H9 (cell line): ENCODE data around the gene LY6G5B. TPM values are rescaled to one million over a fixed set of nuclear protein-coding genes. Genes with fewer than 3 reads are reported as not detected.

Source experiments
- DNase-seq: peaks from one replicate; pipeline ENCODE4 v3.0.0-alpha.2; 2017
- H2AFZ ChIP-seq: one replicate; pipeline ENCODE4 v1.6.1; 2013; ENCODE audit warnings: mild to moderate bottlenecking, low read length, control low read depth, moderate library complexity
- H2AK5ac ChIP-seq: 2 replicates; pipeline ENCODE4 v1.6.1; 2013; ENCODE audit warnings: low read length, control low read depth, mixed read lengths; ENCODE audit not compliant: insufficient read length
- H2BK120ac ChIP-seq: one replicate; pipeline ENCODE4 v1.6.1; 2013; ENCODE audit warnings: low read depth, mild to moderate bottlenecking, low read length, control low read depth, inconsistent platforms; ENCODE audit not compliant: poor library complexity, severe bottlenecking
- H2BK12ac ChIP-seq: 2 replicates; pipeline ENCODE4 v1.6.1; 2013; ENCODE audit warnings: low read length, control low read depth, mixed read lengths, low read depth; ENCODE audit not compliant: insufficient read length
- H2BK15ac ChIP-seq: 2 replicates; pipeline ENCODE4 v1.6.1; 2013; ENCODE audit warnings: low read depth, low read length, control low read depth
- H2BK20ac ChIP-seq: one replicate; pipeline ENCODE4 v1.6.1; 2013; ENCODE audit warnings: low read depth, mild to moderate bottlenecking, low read length, control low read depth, inconsistent platforms; ENCODE audit not compliant: poor library complexity, severe bottlenecking
- H2BK5ac ChIP-seq: 2 replicates; pipeline ENCODE4 v1.6.1; 2013; ENCODE audit warnings: low read length, control low read depth, mixed read lengths; ENCODE audit not compliant: insufficient read length
- H3K14ac ChIP-seq: 2 replicates; pipeline ENCODE4 v1.6.1; 2013; ENCODE audit warnings: low read length, control low read depth; ENCODE audit not compliant: insufficient read depth
- H3K18ac ChIP-seq: 2 replicates; pipeline ENCODE4 v1.6.1; 2013; ENCODE audit warnings: low read depth, mild to moderate bottlenecking, mixed read lengths, low read length, control low read depth; ENCODE audit not compliant: insufficient read length
- H3K23ac ChIP-seq: 2 replicates; pipeline ENCODE4 v1.6.1; 2013; ENCODE audit warnings: low read length, control low read depth, mixed read lengths, low read depth; ENCODE audit not compliant: insufficient read length
- H3K23me2 ChIP-seq: 2 replicates; pipeline ENCODE4 v1.6.1; 2013; ENCODE audit warnings: low read depth, mild to moderate bottlenecking, mixed read lengths, low read length, control low read depth; ENCODE audit not compliant: insufficient read length, poor library complexity, severe bottlenecking
- H3K27ac ChIP-seq: 2 replicates; pipeline ENCODE4 v1.5.1; 2013; ENCODE audit warnings: low read length, control low read depth, mixed read lengths, low read depth; ENCODE audit not compliant: insufficient read length
- H3K27me3 ChIP-seq: 2 replicates; pipeline ENCODE4 v1.6.1; 2013; ENCODE audit warnings: low read length, control low read depth, inconsistent platforms; ENCODE audit not compliant: insufficient read depth
- H3K4ac ChIP-seq: 2 replicates; pipeline ENCODE4 v1.6.1; 2013; ENCODE audit warnings: low read depth, mild to moderate bottlenecking, control low read depth, inconsistent platforms, low read length, moderate library complexity
- H3K4me1 ChIP-seq: 2 replicates; pipeline ENCODE4 v1.6.1; 2013; ENCODE audit warnings: low read length, control low read depth, inconsistent platforms; ENCODE audit not compliant: insufficient read depth
- H3K4me2 ChIP-seq: 2 replicates; pipeline ENCODE4 v1.6.1; 2013; ENCODE audit warnings: low read length, control low read depth, mixed read lengths; ENCODE audit not compliant: insufficient read length, insufficient read depth
- H3K56ac ChIP-seq: 2 replicates; pipeline ENCODE4 v1.6.1; 2013; ENCODE audit warnings: low read depth, mild to moderate bottlenecking, mixed read lengths, low read length, control low read depth; ENCODE audit not compliant: insufficient read length
- H3K79me1 ChIP-seq: 2 replicates; pipeline ENCODE4 v1.6.1; 2013; ENCODE audit warnings: low read depth, mild to moderate bottlenecking, moderate library complexity, low read length, control low read depth, inconsistent platforms; ENCODE audit not compliant: insufficient read depth, poor library complexity, severe bottlenecking
- H3K79me2 ChIP-seq: 2 replicates; pipeline ENCODE4 v1.6.1; 2013; ENCODE audit warnings: low read length, control low read depth, inconsistent platforms; ENCODE audit not compliant: insufficient read depth
- H3K9ac ChIP-seq: 2 replicates; pipeline ENCODE4 v1.6.1; 2013; ENCODE audit warnings: low read length, control low read depth, mixed read lengths; ENCODE audit not compliant: insufficient read length; ENCODE audit errors: extremely low read depth
- H3K9me3 ChIP-seq: one replicate; pipeline ENCODE4 v1.6.1; 2013; ENCODE audit warnings: low read depth, low read length, inconsistent platforms; ENCODE audit not compliant: control insufficient read depth
- H3T11ph ChIP-seq: one replicate; pipeline ENCODE4 v1.6.1; 2013; ENCODE audit warnings: mild to moderate bottlenecking, low read length, control low read depth, inconsistent platforms
- H4K20me1 ChIP-seq: one replicate; pipeline ENCODE4 v1.6.1; 2013; ENCODE audit not compliant: control insufficient read depth, insufficient read length, insufficient read depth
- H4K5ac ChIP-seq: 2 replicates; pipeline ENCODE4 v1.6.1; 2013; ENCODE audit warnings: low read depth, mild to moderate bottlenecking, mixed read lengths, low read length, control low read depth; ENCODE audit not compliant: insufficient read length
- H4K8ac ChIP-seq: replicated peaks from 2 replicates; pipeline ENCODE4 v1.6.1; 2013; ENCODE audit warnings: low read length, control low read depth, mixed read lengths, low read depth; ENCODE audit not compliant: insufficient read length
- H4K91ac ChIP-seq: 2 replicates; pipeline ENCODE4 v1.6.1; 2013; ENCODE audit warnings: low read depth, mild to moderate bottlenecking, moderate library complexity, mixed read lengths, low read length, control low read depth; ENCODE audit not compliant: insufficient read length
- H3K27ac Mint-ChIP-seq, 3 experiments: 2 replicates in 2 of 3; 3 replicates in 1 of 3; pipeline ENCODE4 v1.8.0; 2020 to 2021; ENCODE audit warnings: mixed read lengths in 3 of 3, mild to moderate bottlenecking in 1 of 3, moderate library complexity in 1 of 3
- H3K27me3 Mint-ChIP-seq: 2 replicates; pipeline ENCODE4 v1.8.0; 2021; ENCODE audit warnings: low read depth, mild to moderate bottlenecking, moderate library complexity, mixed read lengths
- H3K36me3 Mint-ChIP-seq, 3 experiments: 2 replicates in 2 of 3; 3 replicates in 1 of 3; pipeline ENCODE4 v1.8.0; 2020 to 2021; ENCODE audit warnings: low read depth in 3 of 3, mixed read lengths in 3 of 3; ENCODE audit not compliant: insufficient read depth in 1 of 3
- H3K4me1 Mint-ChIP-seq, 2 experiments: 2 replicates each; pipeline ENCODE4 v1.8.0; 2020; ENCODE audit warnings: mixed read lengths in 2 of 2
- H3K4me3 Mint-ChIP-seq, 2 experiments: 2 replicates in 1 of 2; 3 replicates in 1 of 2; pipeline ENCODE4 v1.8.0; 2020 to 2021; ENCODE audit warnings: mild to moderate bottlenecking in 2 of 2, mixed read lengths in 2 of 2, moderate library complexity in 1 of 2
- H3K9me3 Mint-ChIP-seq, 2 experiments: 2 replicates in 1 of 2; 3 replicates in 1 of 2; pipeline ENCODE4 v1.8.0; 2020; ENCODE audit warnings: mild to moderate bottlenecking in 2 of 2, mixed read lengths in 2 of 2, moderate library complexity in 1 of 2
- WGBS: extraction: QIAGEN DNeasy Blood & Tissue Kit; methylation state at CpG from one replicate; pipeline ENCODE4 v1.1.7; 2013; ENCODE audit warnings: missing lambda C conversion rate, low lambda C conversion rate, mixed read lengths; ENCODE audit not compliant: insufficient read length; ENCODE audit errors: extremely low coverage; 5-methylcytosine and 5-hydroxymethylcytosine counted together
- total RNA-seq: library from RNA; stranded (reverse); gene quantifications from 2 replicates; pipeline ENCODE4 v1.2.1, GENCODE V29; 2021
- TF ChIP-seq, protein P1 (sequence below): fragments of 200-600 bp; sonication (generic); conservative IDR thresholded peaks from 3 replicates; pipeline ENCODE4 v1.8.0; 2021; ENCODE audit warnings: antibody characterized with exemption, mild to moderate bottlenecking

LY6G5B gene
- total RNA-seq, 1 experiment from 2014 or later, result 21.6 TPM

DNA sequence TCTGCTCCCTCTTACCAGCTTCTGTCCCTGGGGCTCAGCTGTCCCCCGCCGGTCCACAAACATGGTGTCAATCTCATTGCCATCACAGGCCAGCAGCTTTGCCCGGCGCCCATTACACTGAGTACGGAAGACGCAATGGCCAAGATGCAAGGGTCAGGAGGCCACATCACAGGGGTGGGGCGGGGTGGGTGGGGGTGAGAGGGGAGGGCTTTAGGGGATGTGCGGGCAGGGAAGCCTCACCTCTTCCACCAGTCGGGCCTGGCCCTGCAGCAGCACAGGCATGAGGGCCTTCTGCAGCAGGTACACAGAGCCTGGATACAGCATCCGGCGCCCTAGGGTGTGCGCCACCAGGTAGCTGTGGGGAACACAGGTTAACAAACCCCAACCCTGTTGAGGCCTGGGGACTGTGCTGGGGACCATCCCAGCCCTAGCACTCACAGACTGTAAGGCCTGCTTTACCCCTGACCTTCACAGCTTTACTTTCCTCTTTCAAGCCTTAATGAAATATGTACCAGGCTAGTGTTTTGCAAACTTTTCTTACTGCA, 21.9 kb downstream of the LY6G5B start:
- H2BK15ac ChIP-seq, result no peak overlapping the region
- H3K4me2 ChIP-seq, result no peak overlapping the region
- H3K27me3 Mint-ChIP-seq, result no peaks in the 10 kb centered on the region
- no peak overlapping the region for H4K8ac ChIP-seq
- H3K23me2 ChIP-seq, result no peaks in the 10 kb centered on the region
- no peak overlapping the region for H3K23ac ChIP-seq
- no peak overlapping the region for H3K14ac ChIP-seq
- peaks cover 5 to 10% of the 10 kb centered on the region in 2 experiments; a peak in 3 of 4 replicates for H3K4me1 Mint-ChIP-seq
- H4K5ac ChIP-seq, result no peak overlapping the region
- H3K4me3 Mint-ChIP-seq, result no peak overlapping the region
- H3K9ac ChIP-seq, result no peak overlapping the region
- no peak overlapping the region for H2BK120ac ChIP-seq
- no peak overlapping the region for H3K27ac Mint-ChIP-seq
- DNase-seq, result no peak
- H2BK20ac ChIP-seq, result no peak overlapping the region
- H3K79me2 ChIP-seq, result no peaks in the 10 kb centered on the region
- peaks cover 9 to 61% (median 46%) of the 10 kb centered on the region in 3 experiments; a peak in 6 of 7 replicates for H3K36me3 Mint-ChIP-seq
- TF ChIP-seq, protein P1, sequence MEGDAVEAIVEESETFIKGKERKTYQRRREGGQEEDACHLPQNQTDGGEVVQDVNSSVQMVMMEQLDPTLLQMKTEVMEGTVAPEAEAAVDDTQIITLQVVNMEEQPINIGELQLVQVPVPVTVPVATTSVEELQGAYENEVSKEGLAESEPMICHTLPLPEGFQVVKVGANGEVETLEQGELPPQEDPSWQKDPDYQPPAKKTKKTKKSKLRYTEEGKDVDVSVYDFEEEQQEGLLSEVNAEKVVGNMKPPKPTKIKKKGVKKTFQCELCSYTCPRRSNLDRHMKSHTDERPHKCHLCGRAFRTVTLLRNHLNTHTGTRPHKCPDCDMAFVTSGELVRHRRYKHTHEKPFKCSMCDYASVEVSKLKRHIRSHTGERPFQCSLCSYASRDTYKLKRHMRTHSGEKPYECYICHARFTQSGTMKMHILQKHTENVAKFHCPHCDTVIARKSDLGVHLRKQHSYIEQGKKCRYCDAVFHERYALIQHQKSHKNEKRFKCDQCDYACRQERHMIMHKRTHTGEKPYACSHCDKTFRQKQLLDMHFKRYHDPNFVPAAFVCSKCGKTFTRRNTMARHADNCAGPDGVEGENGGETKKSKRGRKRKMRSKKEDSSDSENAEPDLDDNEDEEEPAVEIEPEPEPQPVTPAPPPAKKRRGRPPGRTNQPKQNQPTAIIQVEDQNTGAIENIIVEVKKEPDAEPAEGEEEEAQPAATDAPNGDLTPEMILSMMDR, result no peak
- no peak overlapping the region for H2BK5ac ChIP-seq
- H3K9me3 Mint-ChIP-seq, result no peaks in the 10 kb centered on the region
- H3K27ac ChIP-seq, result no peak overlapping the region
- H3K4me1 ChIP-seq, result no peaks in the 10 kb centered on the region
- H3K27me3 ChIP-seq, result no peaks in the 10 kb centered on the region
- no peak overlapping the region for H3K56ac ChIP-seq
- no peak overlapping the region for H4K91ac ChIP-seq
- H2AFZ ChIP-seq, result no peak overlapping the region
- no peaks in the 10 kb centered on the region for H3K79me1 ChIP-seq
- H4K20me1 ChIP-seq, result no peaks in the 10 kb centered on the region
- H3K4ac ChIP-seq, result no peak overlapping the region
- H3T11ph ChIP-seq, result no peak overlapping the region
- WGBS, result no CpG with 5 or more reads among the region's 12 CpGs
- no peak overlapping the region for H2AK5ac ChIP-seq
- H3K18ac ChIP-seq, result no peak overlapping the region
- H3K9me3 ChIP-seq, result no peaks in the 10 kb centered on the region
- no peak overlapping the region for H2BK12ac ChIP-seq
